Ascending aorta (tissue), 2 donors: ENCODE measurements around the gene ESRRA. TPM values are rescaled to one million over a fixed set of nuclear protein-coding genes. Genes with fewer than 3 reads are reported as not detected.

Experiments
- DNase-seq, 2 donors: peaks; one replicate each; pipeline ENCODE4 v3.0.0-alpha.2; 2019; ENCODE audit warnings: low spot score in 2 of 2
- H3K27ac ChIP-seq, 2 donors: fragments of 200-600 bp; sonication (generic); one replicate each; pipeline ENCODE4 v1.5.1; 2016 to 2017; ENCODE audit warnings: mild to moderate bottlenecking in 1 of 2
- H3K27me3 ChIP-seq: fragments of 200-600 bp; sonication (generic); one replicate; pipeline ENCODE4 v1.5.1; 2017
- H3K36me3 ChIP-seq, 2 donors: fragments of 200-600 bp; sonication (generic); one replicate each; pipeline ENCODE4 v1.5.1; 2016
- H3K4me1 ChIP-seq, 2 donors: fragments of 200-600 bp; sonication (generic); one replicate each; pipeline ENCODE4 v1.5.1; 2016 to 2017; ENCODE audit warnings: mild to moderate bottlenecking in 1 of 2
- H3K4me3 ChIP-seq, 2 donors: fragments of 200-600 bp; sonication (generic); one replicate each; pipeline ENCODE4 v1.5.1; 2016 to 2017; ENCODE audit warnings: mild to moderate bottlenecking in 1 of 2
- H3K9me3 ChIP-seq, 2 donors: fragments of 200-600 bp; sonication (generic); one replicate each; pipeline ENCODE4 v1.5.1; 2016
- intact Hi-C: fragments of 100-400 bp; cut with DNase I; formaldehyde crosslinking; loops from one replicate; pipeline ENCODE4 v1.15.1; 2023
- total RNA-seq: library from RNA; depleted of rRNA; stranded (reverse); fragments of >200 nt; gene quantifications from one replicate; pipeline ENCODE4 v1.1.0, GENCODE V29; 2016
- TF ChIP-seq, protein P1 (sequence below), 3 experiments: fragments of 200-600 bp in 2 of 3; fragments of 450-650 bp in 1 of 3; sonication (generic) in 2 of 3; IDR thresholded peaks; one replicate each; pipeline ENCODE4 v1.5.1; 2016 to 2019; ENCODE audit warnings: antibody characterized with exemption in 3 of 3, mild to moderate bottlenecking in 1 of 3, moderate library complexity in 1 of 3

Gene ESRRA
- total RNA-seq, 1 donor from 2014 or later, result 53.4 TPM

DNA sequence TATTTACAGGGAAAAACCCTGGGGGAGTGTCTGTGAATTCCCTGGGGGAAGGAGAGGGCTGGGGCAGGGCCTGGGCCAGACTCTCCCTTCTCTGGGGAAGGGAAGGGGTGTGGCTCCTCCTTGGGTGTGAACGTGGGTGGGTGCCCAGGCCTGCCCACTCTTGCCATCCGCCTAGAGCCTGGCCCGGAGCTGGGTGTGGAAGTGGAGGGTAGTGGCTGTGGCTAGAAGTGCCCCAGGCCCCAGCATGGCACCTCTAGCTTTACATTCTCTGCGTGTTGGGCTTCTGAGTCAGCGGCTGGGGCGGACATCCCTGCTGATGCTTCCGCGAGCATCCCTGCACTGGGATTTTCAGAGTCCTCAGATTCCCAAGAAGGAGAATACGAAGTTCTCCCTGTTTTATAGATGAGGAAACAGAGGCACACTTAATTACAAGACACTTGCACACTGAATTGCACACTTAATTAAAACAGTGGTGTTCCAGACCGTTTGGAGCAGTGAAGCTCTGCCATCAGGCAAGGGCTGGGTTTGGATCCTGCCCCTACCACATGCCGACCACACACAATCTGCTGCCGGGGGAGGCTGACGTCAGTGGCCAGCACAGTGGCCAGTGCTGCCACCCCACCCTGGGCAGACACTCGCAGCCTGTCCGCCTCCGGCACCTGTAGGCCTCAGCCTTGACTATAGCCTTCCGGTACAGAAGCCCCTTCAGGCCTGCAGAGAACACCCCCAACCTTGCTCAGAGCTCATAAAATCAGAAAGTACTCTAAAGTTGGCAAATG lies 28.5 kb upstream of the ESRRA start:
- DNase-seq, result no peak
- Histone ChIP-seq H3K27me3 (no peaks in the 10 kb centered on the region), H3K36me3 (peaks cover 13 to 39% of the 10 kb centered on the region in 2 donors), H3K9me3 (no peaks in the 10 kb centered on the region), H3K4me3 (no peak overlapping the region), H3K27ac (no peak overlapping the region), H3K4me1 (peaks cover 1 to 4% of the 10 kb centered on the region in 2 donors)
- TF ChIP-seq, protein P1, sequence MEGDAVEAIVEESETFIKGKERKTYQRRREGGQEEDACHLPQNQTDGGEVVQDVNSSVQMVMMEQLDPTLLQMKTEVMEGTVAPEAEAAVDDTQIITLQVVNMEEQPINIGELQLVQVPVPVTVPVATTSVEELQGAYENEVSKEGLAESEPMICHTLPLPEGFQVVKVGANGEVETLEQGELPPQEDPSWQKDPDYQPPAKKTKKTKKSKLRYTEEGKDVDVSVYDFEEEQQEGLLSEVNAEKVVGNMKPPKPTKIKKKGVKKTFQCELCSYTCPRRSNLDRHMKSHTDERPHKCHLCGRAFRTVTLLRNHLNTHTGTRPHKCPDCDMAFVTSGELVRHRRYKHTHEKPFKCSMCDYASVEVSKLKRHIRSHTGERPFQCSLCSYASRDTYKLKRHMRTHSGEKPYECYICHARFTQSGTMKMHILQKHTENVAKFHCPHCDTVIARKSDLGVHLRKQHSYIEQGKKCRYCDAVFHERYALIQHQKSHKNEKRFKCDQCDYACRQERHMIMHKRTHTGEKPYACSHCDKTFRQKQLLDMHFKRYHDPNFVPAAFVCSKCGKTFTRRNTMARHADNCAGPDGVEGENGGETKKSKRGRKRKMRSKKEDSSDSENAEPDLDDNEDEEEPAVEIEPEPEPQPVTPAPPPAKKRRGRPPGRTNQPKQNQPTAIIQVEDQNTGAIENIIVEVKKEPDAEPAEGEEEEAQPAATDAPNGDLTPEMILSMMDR (IDR thresholded peaks at IDR 0.05), result no peak
- intact Hi-C loops, result no loop called here

DNA sequence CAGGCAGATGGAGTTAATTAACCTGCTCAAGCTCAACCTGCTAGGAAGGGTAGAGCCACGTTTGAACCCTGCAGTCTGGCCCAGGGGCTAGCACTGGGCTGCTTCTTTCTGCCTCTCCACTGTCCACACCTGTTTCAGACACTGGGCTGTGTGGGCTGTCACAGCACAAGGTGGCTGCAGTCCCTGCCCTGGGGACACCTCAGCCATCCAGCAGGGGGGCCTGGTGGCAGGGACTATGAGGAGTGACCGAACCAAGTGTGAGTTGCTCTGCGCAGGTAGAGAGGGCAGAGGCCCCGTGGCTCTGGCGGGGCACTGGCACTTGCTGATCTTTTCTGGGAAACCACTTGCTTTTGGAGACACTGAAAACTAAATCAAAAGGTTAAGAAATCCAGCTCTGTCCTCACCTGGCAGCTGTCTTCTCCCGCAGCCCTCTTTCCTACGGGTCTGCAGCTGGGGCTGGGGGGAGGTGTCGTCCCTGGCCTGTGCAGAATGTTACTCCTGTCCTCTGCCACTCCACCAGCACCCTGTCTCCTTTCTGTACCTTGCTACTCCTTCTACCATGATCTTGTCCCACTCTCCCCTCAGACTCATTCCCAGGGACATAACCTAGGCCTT lies 26.6 kb upstream of the ESRRA start:
- intact Hi-C loops, result no loop called here
- Histone ChIP-seq H3K27ac (no peak overlapping the region), H3K4me3 (no peak overlapping the region), H3K36me3 (peaks cover 13 to 42% of the 10 kb centered on the region in 2 donors), H3K9me3 (no peaks in the 10 kb centered on the region), H3K4me1 (peaks cover 0 to 9% of the 10 kb centered on the region in 2 donors), H3K27me3 (no peaks in the 10 kb centered on the region)
- TF ChIP-seq, protein P1 (IDR thresholded peaks at IDR 0.05), result no peak
- DNase-seq, result no peak

DNA sequence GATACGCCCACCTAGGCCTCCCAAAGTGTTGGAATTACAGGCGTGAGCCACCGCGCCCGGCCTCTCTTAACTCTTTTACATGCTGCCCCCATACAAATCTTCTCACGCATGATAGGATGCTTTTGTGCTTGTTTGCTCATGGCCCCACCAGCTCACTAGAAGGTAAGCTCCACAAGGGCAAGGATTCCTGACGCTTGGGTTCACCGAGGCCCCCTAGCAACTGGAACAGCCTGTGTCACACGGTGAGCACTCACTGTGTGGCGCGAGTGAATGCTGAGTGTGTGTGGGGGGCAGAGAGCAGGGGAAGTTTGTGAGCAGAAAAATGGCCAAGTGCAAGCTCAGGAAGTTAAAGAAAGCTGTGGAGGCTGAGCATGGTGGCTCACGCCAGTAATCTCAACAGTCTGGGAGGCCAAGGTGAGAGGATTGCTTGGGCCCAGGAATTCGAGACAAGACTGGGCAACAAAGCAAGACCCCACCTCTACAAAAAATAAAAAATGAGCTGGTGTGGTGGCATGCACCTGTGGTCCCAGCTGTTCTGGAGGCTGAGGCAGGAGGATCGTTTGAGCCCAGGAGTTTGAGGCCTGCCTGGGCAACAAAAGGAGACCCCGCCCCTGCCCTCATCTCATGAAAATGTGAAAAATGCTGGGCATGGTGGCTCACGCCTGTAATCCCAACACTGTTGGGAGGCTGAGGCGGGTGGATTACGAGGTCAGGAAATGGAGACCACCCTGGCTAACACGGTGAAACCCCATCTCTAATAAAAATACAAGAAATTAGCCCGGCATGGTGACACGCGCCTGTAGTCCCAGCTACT lies 23.2 kb upstream of the ESRRA start:
- no peaks in the 10 kb centered on the region for H3K9me3 ChIP-seq
- DNase-seq, result no peak
- TF ChIP-seq, protein P1 (IDR thresholded peaks at IDR 0.05), result no peak
- intact Hi-C loops, result no loop called here
- no peak overlapping the region for H3K27ac ChIP-seq
- no peaks in the 10 kb centered on the region for H3K27me3 ChIP-seq
- no peak overlapping the region for H3K4me3 ChIP-seq
- H3K4me1 ChIP-seq, result peaks cover 4 to 20% of the 10 kb centered on the region in 2 donors
- H3K36me3 ChIP-seq, result peaks cover 8 to 30% of the 10 kb centered on the region in 2 donors

DNA sequence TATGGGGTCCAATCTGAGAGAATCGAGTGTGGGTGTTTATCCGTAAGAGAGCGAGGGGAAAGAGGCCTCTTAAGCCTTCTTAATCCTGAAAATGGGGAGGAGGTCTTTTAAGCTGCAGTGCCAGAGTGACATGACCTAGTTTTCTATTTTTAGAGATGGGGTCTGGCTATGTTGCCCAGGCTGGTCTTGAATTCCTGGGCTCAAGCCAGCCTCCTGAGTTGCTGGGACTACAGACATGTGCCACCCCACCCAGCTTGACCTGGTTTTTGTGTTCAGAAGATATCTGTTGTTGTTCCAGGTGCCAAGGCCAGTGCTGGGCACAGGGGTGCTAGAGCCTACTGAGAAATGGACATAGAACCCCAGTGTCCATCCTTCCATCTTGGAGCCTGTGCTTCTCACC lies 22.2 kb upstream of the ESRRA start:
- Histone ChIP-seq H3K27ac (no peak overlapping the region), H3K4me3 (peak overlapping the region in 1 of 2 donors; percentile 82), H3K36me3 (peaks cover 4 to 20% of the 10 kb centered on the region in 2 donors), H3K4me1 (peaks cover 4 to 20% of the 10 kb centered on the region in 2 donors), H3K27me3 (no peaks in the 10 kb centered on the region), H3K9me3 (no peaks in the 10 kb centered on the region)
- DNase-seq, result no peak
- TF ChIP-seq, protein P1 (IDR thresholded peaks at IDR 0.05), result no peak
- intact Hi-C loops, result no loop called here

DNA sequence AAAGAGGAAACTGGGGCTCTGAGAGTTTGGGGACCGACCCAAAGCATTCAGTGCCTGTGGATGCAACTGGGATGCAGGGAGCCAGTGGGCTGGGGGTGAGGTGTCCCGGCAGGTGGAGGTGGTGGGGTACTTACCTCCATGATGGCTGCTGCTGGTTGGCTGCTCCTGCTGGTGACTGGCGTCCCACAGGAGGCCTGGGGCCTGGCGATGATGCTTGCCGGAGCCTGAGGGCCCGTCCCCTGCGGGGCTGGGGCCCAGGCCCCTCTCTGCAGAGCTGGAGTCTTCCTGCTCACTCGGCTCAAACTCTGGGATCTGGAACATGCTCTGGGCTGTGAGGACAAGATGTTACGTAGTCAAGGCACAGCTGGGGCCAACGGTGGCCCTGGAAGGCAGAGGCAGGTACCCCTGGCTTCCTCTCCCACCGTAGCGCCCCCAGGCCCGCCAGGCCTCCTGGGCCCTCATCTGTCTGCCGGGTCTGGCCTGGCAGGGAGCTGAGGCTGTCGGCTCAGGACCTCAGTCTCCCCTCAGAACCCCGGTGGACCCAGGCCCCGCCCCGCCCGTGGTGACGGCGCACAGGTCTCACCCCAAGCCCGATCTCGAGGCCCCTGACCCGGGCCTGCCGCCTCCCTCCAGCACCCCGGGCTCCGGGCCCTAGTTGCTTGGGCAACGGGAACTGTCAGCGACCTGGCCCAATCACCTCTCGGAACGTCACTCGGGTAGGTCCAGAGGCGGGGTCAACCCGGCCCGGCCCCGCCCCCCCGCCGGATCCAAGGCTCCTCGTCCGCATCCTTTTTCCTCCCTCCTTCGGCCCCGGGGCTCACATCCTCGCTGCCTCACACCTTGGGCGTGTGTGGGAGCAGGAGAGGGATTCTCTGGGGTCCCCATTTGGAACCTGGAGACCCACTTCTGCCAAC lies 21.0 kb upstream of the ESRRA start, which contains the start of gene BAD:
Gene BAD (minus strand): TSS at position 618 of the 914 bp plus-strand sequence. CDS start 297 bp downstream, at position 321.
- Histone ChIP-seq H3K36me3 (peaks cover 0 to 8% of the 10 kb centered on the region in 2 donors), H3K27me3 (no peaks in the 10 kb centered on the region), H3K9me3 (no peaks in the 10 kb centered on the region), H3K27ac (peak within 1 kb of the TSS; percentile 87 to 95), H3K4me1 (peaks cover 4 to 20% of the 10 kb centered on the region in 2 donors), H3K4me3 (peak within 1 kb of the TSS; percentile 82 to 96)
- intact Hi-C loops, result loop anchor here (1.0 kb wide), 1 partner anchor 14 kb away; no protein-coding TSS in a partner anchor
- peak; percentile 77 to 97 for DNase-seq
- TF ChIP-seq, protein P1 (IDR thresholded peaks at IDR 0.05), result no peak
